GM19395 (cell line): ENCODE measurements around the gene SYTL3.

ENCODE experiments used
- ATAC-seq: cut with Tn5 transposase; IDR thresholded peaks from one replicate; pipeline ENCODE4 v1.9.1; 2021; ENCODE audit warnings: mild to moderate bottlenecking, moderate library complexity; ENCODE audit not compliant: unreplicated experiment

The SYTL3 gene

DNA sequence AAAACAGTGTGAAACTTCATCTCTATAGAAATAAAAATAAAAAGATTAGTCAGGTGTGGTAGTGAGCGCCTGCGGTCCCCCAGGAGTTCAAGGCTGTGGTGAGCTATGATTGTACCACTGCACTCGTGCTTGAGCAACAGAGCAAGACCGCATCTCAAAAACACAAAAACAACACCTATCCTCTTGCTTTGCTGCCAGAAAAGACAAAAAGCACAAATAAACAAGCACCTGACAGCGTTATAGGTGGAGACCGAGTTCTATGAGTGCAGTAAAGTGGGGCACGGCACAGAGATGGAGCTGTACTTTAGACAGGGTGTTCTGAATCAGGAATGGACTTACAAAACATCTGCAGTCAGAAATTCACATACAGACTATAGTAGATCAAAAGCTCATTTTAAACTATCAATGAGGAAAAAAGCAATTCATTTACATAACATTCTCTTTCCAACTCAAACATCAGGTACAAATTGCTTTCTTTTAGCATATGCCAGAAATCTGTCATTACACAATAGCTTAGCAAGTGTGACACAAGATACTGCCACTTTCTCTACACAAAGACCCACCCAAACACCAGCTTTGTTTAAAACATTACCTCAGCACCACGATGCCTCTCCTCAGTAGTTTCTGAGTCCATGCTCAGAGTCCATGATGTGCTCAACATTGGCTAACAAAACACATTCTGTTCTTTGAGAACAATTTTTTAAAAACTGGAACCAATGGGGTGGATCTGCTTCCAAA, 159.3 kb downstream of the SYTL3 start:
- peak; percentile 82 for ATAC-seq

DNA sequence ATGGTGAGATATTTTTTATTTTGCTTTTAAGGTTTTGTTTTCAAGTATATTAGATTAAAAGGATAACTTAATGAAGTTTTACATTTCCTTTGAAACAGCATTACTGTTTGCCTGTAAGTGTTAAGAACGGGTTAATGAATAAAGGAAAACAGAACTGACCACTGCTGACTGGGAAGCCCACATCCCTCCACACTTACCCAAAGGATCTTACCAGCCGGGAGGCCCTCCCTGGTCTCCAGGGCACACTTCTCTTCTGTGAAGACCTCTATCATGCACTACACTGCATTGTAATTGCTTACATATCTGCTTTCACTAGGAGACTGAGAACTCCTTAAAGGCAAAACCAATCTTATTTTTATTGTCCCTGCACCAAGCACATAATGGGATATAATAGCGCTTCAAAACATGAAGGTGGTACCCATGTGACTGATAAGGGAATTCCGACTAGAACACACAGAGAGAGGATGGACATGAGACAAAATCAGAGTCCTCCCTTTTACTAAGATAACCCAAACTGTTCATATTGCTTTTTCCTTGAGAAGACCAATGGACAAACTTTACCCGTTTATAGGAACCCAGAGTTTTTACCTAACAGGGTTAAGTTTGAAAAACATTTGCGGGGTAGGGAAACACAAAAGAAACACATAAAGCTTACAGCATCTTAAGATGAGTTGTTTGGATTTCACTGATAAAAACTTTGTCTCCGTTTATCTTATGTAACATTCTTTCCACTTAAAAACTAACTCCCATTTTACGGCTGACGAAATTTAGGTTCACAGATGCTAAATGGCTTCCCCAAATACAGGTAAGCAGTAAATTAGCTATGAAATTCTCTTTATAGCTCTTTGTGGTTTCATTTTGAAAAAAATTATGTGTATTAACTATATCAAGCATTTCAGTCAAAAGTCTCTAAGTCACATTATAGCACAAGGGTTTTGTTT, 160.6 kb downstream of the SYTL3 start:
- ATAC-seq = no peak

DNA sequence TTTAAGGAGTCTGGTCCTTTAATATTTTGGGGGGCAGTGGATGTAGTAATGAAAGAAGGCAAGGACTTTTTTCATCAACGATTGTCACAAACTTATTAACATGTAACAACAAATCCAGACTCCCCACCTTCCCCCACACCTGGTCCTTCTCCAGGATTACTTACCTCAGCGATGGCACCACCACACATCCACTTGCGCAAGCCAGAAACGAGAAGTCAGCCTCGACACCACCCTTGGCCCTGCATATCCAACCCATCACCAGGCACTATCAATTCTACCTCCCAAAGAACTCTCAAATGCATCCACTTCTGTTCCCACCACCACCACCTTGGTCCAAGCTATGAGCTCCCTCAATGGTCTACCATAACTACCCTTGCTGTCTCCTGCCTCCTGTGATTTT, 162.8 kb downstream of the SYTL3 start:
- no peak for ATAC-seq

DNA sequence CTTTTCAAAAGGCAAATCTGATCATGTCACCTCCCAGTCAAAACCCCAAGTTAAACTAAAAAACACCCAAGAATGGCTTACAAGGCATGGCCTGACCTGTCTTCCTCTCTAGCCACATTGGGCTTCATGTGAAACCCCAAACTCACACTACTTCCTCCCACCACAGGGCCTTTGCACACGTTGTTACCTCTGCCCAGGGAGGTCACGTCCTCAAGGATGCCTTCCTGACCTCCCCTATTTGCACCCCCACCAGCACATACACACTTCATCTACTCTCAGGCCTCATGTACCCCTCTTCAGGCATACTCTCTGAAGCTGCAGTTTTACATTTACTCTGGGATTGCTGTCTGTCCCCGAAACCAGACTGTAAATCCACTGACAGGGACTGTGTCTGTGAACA, 163.2 kb downstream of the SYTL3 start:
- ATAC-seq = no peak
